B cell (primary cell): ENCODE data around the gene NMNAT3. TPM values are rescaled to one million over a fixed set of nuclear protein-coding genes. Genes with fewer than 3 reads are reported as not detected.

Source experiments
- ATAC-seq: fragments of 200-7000 bp; cut with Tn5 transposase; one replicate; pipeline ENCODE4 v1.10.0; 2021; ENCODE audit warnings: low read depth, mild to moderate bottlenecking, moderate number of reproducible peaks, moderate library complexity
- CTCF ChIA-PET: fragments of 350-600 bp; sonication (Branson Sonifier 250); formaldehyde crosslinking; loops from one replicate; lab custom pipeline; 2021; ENCODE audit warnings: antibody characterized with exemption, inconsistent platforms; lab: Charles Lee
- POLR2A ChIA-PET: fragments of 350-600 bp; sonication (Branson Sonifier 250); formaldehyde crosslinking; loops from one replicate; lab custom pipeline; 2021; ENCODE audit warnings: antibody characterized with exemption; lab: Charles Lee
- DNase-seq: peaks from one replicate; pipeline ENCODE4 v3.0.0; 2013
- H2AFZ ChIP-seq: 2 replicates; pipeline ENCODE4 v1.6.1; 2012; ENCODE audit warnings: mild to moderate bottlenecking, low read depth, low read length; ENCODE audit not compliant: insufficient read depth, poor library complexity, severe bottlenecking
- H3K27ac ChIP-seq, 2 donors: 1 replicate in 1 of 2; 2 replicates in 1 of 2; pipeline ENCODE4 v1.5.1; 2012 to 2013; ENCODE audit warnings: low read length in 2 of 2, mild to moderate bottlenecking in 2 of 2, moderate library complexity in 1 of 2
- H3K27me3 ChIP-seq, 4 experiments: fragments of 200-600 bp in 1 of 4; sonication (generic) in 1 of 4; replicated peaks in 1 of 4; 1 replicate in 2 of 4; 2 replicates in 2 of 4; pipeline versions ENCODE4 v1.6.1 to v1.7.0; 2013 to 2016; ENCODE audit warnings: low read length in 3 of 4, mild to moderate bottlenecking in 2 of 4, mixed read lengths in 1 of 4, moderate library complexity in 1 of 4; ENCODE audit not compliant: insufficient read depth in 4 of 4, control insufficient read depth in 3 of 4; ENCODE audit errors: control extremely low read depth in 1 of 4
- H3K36me3 ChIP-seq, 2 experiments: replicated peaks in 1 of 2; 1 replicate in 1 of 2; 2 replicates in 1 of 2; pipeline versions ENCODE4 v1.6.1 to v1.7.1; 2013; ENCODE audit warnings: low read length in 1 of 2; ENCODE audit not compliant: insufficient read depth in 2 of 2, control insufficient read depth in 1 of 2; ENCODE audit errors: control extremely low read depth in 1 of 2, extremely low read depth in 1 of 2
- H3K4me1 ChIP-seq, 2 donors: fragments of 200-600 bp in 1 of 2; sonication (generic) in 1 of 2; 1 replicate in 1 of 2; 2 replicates in 1 of 2; pipeline versions ENCODE4 v1.5.1 to v1.6.1; 2013 to 2017; ENCODE audit warnings: low read length in 2 of 2; ENCODE audit not compliant: control insufficient read depth in 2 of 2, insufficient read depth in 2 of 2
- H3K4me2 ChIP-seq: replicated peaks from 2 replicates; pipeline ENCODE3; 2012; ENCODE audit warnings: mild to moderate bottlenecking, low read depth, low read length; ENCODE audit not compliant: poor library complexity, severe bottlenecking
- H3K4me3 ChIP-seq, 5 experiments: fragments of 200-600 bp in 1 of 5; sonication (generic) in 1 of 5; 1 replicate in 3 of 5; 2 replicates in 2 of 5; pipeline versions ENCODE4 v1.5.1 to v1.7.0; 2011 to 2016; ENCODE audit warnings: low read length in 4 of 5, mild to moderate bottlenecking in 4 of 5, low read depth in 2 of 5, control low read depth in 1 of 5, moderate library complexity in 1 of 5; ENCODE audit not compliant: insufficient read depth in 1 of 5; ENCODE audit errors: control extremely low read depth in 1 of 5, extremely low read depth in 1 of 5
- H3K79me2 ChIP-seq: fragments of 200-600 bp; sonication (generic); one replicate; pipeline ENCODE4 v1.6.0; 2016; ENCODE audit warnings: low read length; ENCODE audit not compliant: control insufficient read depth, insufficient read depth
- H3K9ac ChIP-seq: fragments of 200-600 bp; sonication (generic); 2 replicates; pipeline ENCODE4 v1.6.1; 2017; ENCODE audit warnings: mild to moderate bottlenecking, low read length, moderate library complexity
- H3K9me3 ChIP-seq, 3 donors: one replicate each; pipeline versions ENCODE4 v1.6.1 to v1.7.1; 2013; ENCODE audit warnings: low read length in 2 of 3; ENCODE audit not compliant: control insufficient read depth in 2 of 3, insufficient read depth in 1 of 3; ENCODE audit errors: control extremely low read depth in 1 of 3
- H4K20me1 ChIP-seq: 2 replicates; pipeline ENCODE4 v1.6.0; 2012; ENCODE audit warnings: mild to moderate bottlenecking, low read length; ENCODE audit not compliant: insufficient read depth, control insufficient read depth, poor library complexity, severe bottlenecking
- H3K27ac Mint-ChIP-seq: one replicate; pipeline ENCODE4 v1.8.0; 2021; ENCODE audit warnings: mixed read lengths
- H3K27me3 Mint-ChIP-seq: one replicate; pipeline ENCODE4 v1.8.0; 2021; ENCODE audit warnings: mixed read lengths
- H3K4me1 Mint-ChIP-seq: one replicate; pipeline ENCODE4 v1.8.0; 2021; ENCODE audit warnings: mixed read lengths
- H3K4me3 Mint-ChIP-seq: one replicate; pipeline ENCODE4 v1.8.0; 2021; ENCODE audit warnings: mixed read lengths
- H3K9me3 Mint-ChIP-seq: one replicate; pipeline ENCODE4 v1.8.0; 2022; ENCODE audit warnings: mixed read lengths; ENCODE audit not compliant: insufficient read depth
- CTCF ChIP-seq: fragments of 200-600 bp; IDR thresholded peaks from one replicate; pipeline ENCODE4 v1.8.0; 2022; ENCODE audit warnings: antibody characterized with exemption, mild to moderate bottlenecking
- EZH2 ChIP-seq: IDR thresholded peaks from 2 replicates; pipeline ENCODE4 v1.6.1; 2012; ENCODE audit warnings: borderline replicate concordance, low read depth, mild to moderate bottlenecking, moderate library complexity, low read length; ENCODE audit not compliant: insufficient read depth, poor library complexity, severe bottlenecking
- WGBS: methylation state at CpG from one replicate; pipeline ENCODE4 v1.1.5; 2013; ENCODE audit warnings: missing lambda C conversion rate; ENCODE audit not compliant: insufficient coverage; 5-methylcytosine and 5-hydroxymethylcytosine counted together
- intact Hi-C: fragments of 100-400 bp; cut with micrococcal nuclease; formaldehyde crosslinking; loops from one replicate; pipeline ENCODE4 v1.10.0; 2022
- polyA plus RNA-seq: library from polyadenylated mRNA; depleted of rRNA; stranded (reverse); fragments of >200 nt; gene quantifications from 2 replicates; pipeline ENCODE4 v1.2.3, GENCODE V29; 2012
- total RNA-seq, 2 donors: library from RNA; stranded (reverse); fragments of 120-200 nt in 1 of 2; gene quantifications; 1 replicate in 1 of 2; 2 replicates in 1 of 2; pipeline versions ENCODE4 v1.2.3 to v1.2.4, GENCODE V29; 2013 to 2022

The NMNAT3 gene
- total and polyA plus RNA-seq, 2 donors (not counting 1 experiment from before 2014, with no cell fraction given), result 1.9 to 3.3 TPM

- WGBS, result 86% methylated on average over 5 of the region's 5 CpGs
- Histone ChIP-seq H3K4me1 (no peaks in the 10 kb centered on the region), H3K9ac (no peak overlapping the region), H3K27me3 (no peaks in the 10 kb centered on the region), H3K27ac (no peak overlapping the region), H4K20me1 (no peaks in the 10 kb centered on the region), H2AFZ (no peak overlapping the region), H3K4me2 (no peak overlapping the region), H3K4me3 (no peak overlapping the region), H3K9me3 (no peaks in the 10 kb centered on the region), H3K36me3 (no peaks in the 10 kb centered on the region), H3K79me2 (no peaks in the 10 kb centered on the region)
- no peak for ATAC-seq
- ChIA-PET CTCF (interaction anchor here (0.5 kb wide), 1 partner anchor 550 kb away, joined by 3 read pairs; no protein-coding TSS in a partner anchor), POLR2A (no interaction called here)
- H3K9me3 Mint-ChIP-seq, result no peaks in the 10 kb centered on the region
- peaks cover 13% of the 10 kb centered on the region for H3K27me3 Mint-ChIP-seq
- H3K4me1 Mint-ChIP-seq, result no peaks in the 10 kb centered on the region
- TF ChIP-seq EZH2 (no peak), CTCF (no peak)
- DNase-seq, result no peak
- intact Hi-C loops, result no loop called here
- H3K4me3 Mint-ChIP-seq, result no peak overlapping the region
- no peak overlapping the region for H3K27ac Mint-ChIP-seq
Measured at GRCh38 chr3:139548801-139549200, 129.0 kb downstream of the NMNAT3 start.

- Histone ChIP-seq H3K9ac (no peak overlapping the region), H2AFZ (no peak overlapping the region), H3K4me1 (no peaks in the 10 kb centered on the region), H3K4me2 (no peak overlapping the region), H3K79me2 (no peaks in the 10 kb centered on the region), H3K4me3 (no peak overlapping the region), H3K27ac (no peak overlapping the region), H3K27me3 (no peaks in the 10 kb centered on the region), H4K20me1 (no peaks in the 10 kb centered on the region), H3K36me3 (no peaks in the 10 kb centered on the region), H3K9me3 (no peaks in the 10 kb centered on the region)
- H3K4me3 Mint-ChIP-seq, result no peak overlapping the region
- DNase-seq (no peak), ATAC-seq (no peak)
- ChIA-PET CTCF (no interaction called here), POLR2A (no interaction called here)
- intact Hi-C loops, result no loop called here
- TF ChIP-seq EZH2, result no peak
- TF ChIP-seq CTCF, result no peak
- no peaks in the 10 kb centered on the region for H3K9me3 Mint-ChIP-seq
- H3K27ac Mint-ChIP-seq, result no peak overlapping the region
- no peaks in the 10 kb centered on the region for H3K4me1 Mint-ChIP-seq
- peaks cover 18% of the 10 kb centered on the region for H3K27me3 Mint-ChIP-seq
Measured at GRCh38 chr3:139547666-139548065, 130.1 kb downstream of the NMNAT3 start.
